HCT116 (cell line): ENCODE results near the gene MED13L. TPM values are rescaled to one million over a fixed set of nuclear protein-coding genes. Genes with fewer than 3 reads are reported as not detected.

Experiments used
- ATAC-seq: fragments of 200-7000 bp; cut with Tn5 transposase; 2 replicates; pipeline ENCODE4 v1.9.1; 2020; ENCODE audit warnings: mild to moderate bottlenecking, moderate library complexity
- BruUV-seq: library from RNA; stranded (reverse); fragments of 400-500 nt; replicated peaks from 2 replicates; lab custom pipeline; 2021; lab: Mats Ljungman, UMichigan
- CTCF ChIA-PET: fragments of 300-600 bp; sonication (Branson Sonifier 250); formaldehyde crosslinking; loops from one replicate; lab custom pipeline; 2021; ENCODE audit warnings: antibody characterized with exemption; lab: Charles Lee
- POLR2A ChIA-PET: fragments of 300-600, 350-600 bp; sonication (Branson Sonifier 250); formaldehyde crosslinking; loops from one replicate; lab custom pipeline; 2021; ENCODE audit warnings: antibody characterized with exemption; lab: Charles Lee
- RAD21 ChIA-PET, 2 experiments: fragments of 300-600 bp; sonication (Branson Sonifier 250); formaldehyde crosslinking; loops; one replicate each; lab custom pipeline; 2023; ENCODE audit warnings: low total read pairs in 2 of 2; ENCODE audit not compliant: uncharacterized antibody in 2 of 2, unreplicated experiment in 2 of 2, low non-redundant PET in 1 of 2; lab: Charles Lee
- DNase-seq: peaks from one replicate; pipeline ENCODE4 v3.0.0-alpha.2; 2010; ENCODE audit warnings: low read depth, low spot score
- H2AFZ ChIP-seq: fragments of 200-600 bp; shearing (Covaris generic), sonication (generic); 2 replicates; pipeline ENCODE4 v1.6.1; 2017; ENCODE audit warnings: low read depth, mixed run types, mixed read lengths, antibody characterized with exemption, low read length; ENCODE audit not compliant: poor library complexity, severe bottlenecking
- H3K27ac ChIP-seq: 2 replicates; pipeline ENCODE4 v1.5.1; 2012; ENCODE audit warnings: low read depth, low read length
- H3K27me3 ChIP-seq: fragments of 200-600 bp; sonication (generic); 2 replicates; pipeline ENCODE4 v1.6.1; 2016; ENCODE audit warnings: mixed run types, low read length, mixed read lengths; ENCODE audit not compliant: insufficient read depth
- H3K36me3 ChIP-seq, 2 experiments: fragments of 200-500 bp in 1 of 2; fragments of 200-600 bp in 1 of 2; sonication (Bioruptor generic) in 1 of 2; sonication (generic) in 1 of 2; 2 replicates each; pipeline versions ENCODE4 v1.5.1 to v1.6.1; 2014 to 2016; ENCODE audit warnings: low read length in 2 of 2, inconsistent platforms in 1 of 2, mixed read lengths in 1 of 2, mixed run types in 1 of 2; ENCODE audit not compliant: insufficient read depth in 2 of 2, control insufficient read depth in 1 of 2
- H3K4me1 ChIP-seq, 2 experiments: fragments of 200-600 bp in 1 of 2; sonication (generic) in 1 of 2; 2 replicates each; pipeline versions ENCODE4 v1.5.1 to v1.6.1; 2012 to 2017; ENCODE audit warnings: low read length in 2 of 2, inconsistent platforms in 1 of 2, mild to moderate bottlenecking in 1 of 2, mixed read lengths in 1 of 2, mixed run types in 1 of 2, moderate library complexity in 1 of 2; ENCODE audit not compliant: insufficient read depth in 2 of 2, control insufficient read depth in 1 of 2
- H3K4me2 ChIP-seq: fragments of 200-600 bp; sonication (generic); 2 replicates; pipeline ENCODE4 v1.6.1; 2017; ENCODE audit warnings: mixed run types, low read length, mixed read lengths
- H3K4me3 ChIP-seq, 2 experiments: fragments of 200-600 bp in 1 of 2; sonication (generic) in 1 of 2; replicated peaks in 1 of 2; 2 replicates each; pipeline ENCODE4 v1.5.1; 2011 to 2016; ENCODE audit warnings: low read length in 2 of 2, control low read depth in 1 of 2, low read depth in 1 of 2, mild to moderate bottlenecking in 1 of 2, mixed read lengths in 1 of 2, mixed run types in 1 of 2
- H3K79me2 ChIP-seq: fragments of 200-600 bp; sonication (generic); 2 replicates; pipeline ENCODE4 v1.6.1; 2017; ENCODE audit warnings: mild to moderate bottlenecking, mixed run types, low read length, moderate library complexity, mixed read lengths; ENCODE audit not compliant: insufficient read depth
- H3K9ac ChIP-seq: fragments of 200-600 bp; sonication (generic); 2 replicates; pipeline ENCODE4 v1.6.1; 2016; ENCODE audit warnings: low read length, mixed read lengths
- H3K9me2 ChIP-seq: fragments of 200-600 bp; sonication (generic), shearing (Covaris generic); 2 replicates; pipeline ENCODE4 v1.6.1; 2017; ENCODE audit warnings: mixed run types, mild to moderate bottlenecking, moderate library complexity; ENCODE audit not compliant: insufficient read depth
- H3K9me3 ChIP-seq, 2 experiments: fragments of 200-500 bp in 1 of 2; fragments of 200-600 bp in 1 of 2; sonication (Bioruptor generic) in 1 of 2; sonication (generic) in 1 of 2; 2 replicates each; pipeline ENCODE4 v1.6.1; 2014 to 2017; ENCODE audit warnings: low read length in 2 of 2, mixed read lengths in 2 of 2, inconsistent platforms in 1 of 2, low read depth in 1 of 2, mild to moderate bottlenecking in 1 of 2, mixed run types in 1 of 2, moderate library complexity in 1 of 2; ENCODE audit not compliant: control insufficient read depth in 1 of 2, insufficient read depth in 1 of 2
- H4K20me1 ChIP-seq: fragments of 200-600 bp; sonication (generic), shearing (Covaris generic); 2 replicates; pipeline ENCODE4 v1.6.1; 2017; ENCODE audit warnings: mixed run types, mild to moderate bottlenecking, moderate library complexity; ENCODE audit not compliant: insufficient read depth
- CTCF ChIP-seq, 3 experiments: fragments of 200-600 bp in 1 of 3; sonication (generic) in 1 of 3; IDR thresholded peaks in 2 of 3; conservative IDR thresholded peaks in 1 of 3; 2 replicates each; pipeline ENCODE4 v1.5.1; 2012 to 2017; ENCODE audit warnings: low read depth in 2 of 3, low read length in 2 of 3, antibody characterized with exemption in 1 of 3, borderline replicate concordance in 1 of 3, control low read depth in 1 of 3, mild to moderate bottlenecking in 1 of 3, mixed read lengths in 1 of 3, mixed run types in 1 of 3, moderate library complexity in 1 of 3; ENCODE audit not compliant: insufficient read depth in 1 of 3
- EGR1 ChIP-seq: IDR thresholded peaks from 2 replicates; pipeline ENCODE4 v1.6.1; 2012; ENCODE audit warnings: low read depth
- ELF1 ChIP-seq: IDR thresholded peaks from 2 replicates; pipeline ENCODE4 v1.6.1; 2012; ENCODE audit warnings: low read depth, borderline replicate concordance
- FOSL1 ChIP-seq: IDR thresholded peaks from 2 replicates; pipeline ENCODE4 v1.6.1; 2012; ENCODE audit warnings: low read depth
- MAX ChIP-seq: IDR thresholded peaks from 2 replicates; pipeline ENCODE4 v1.6.1; 2012
- POLR2AphosphoS5 ChIP-seq: IDR thresholded peaks from 2 replicates; pipeline ENCODE4 v1.6.1; 2011; ENCODE audit warnings: mild to moderate bottlenecking, low read depth, low read length, moderate library complexity
- RAD21 ChIP-seq: IDR thresholded peaks from 2 replicates; pipeline ENCODE4 v1.6.1; 2012; ENCODE audit warnings: low read depth, mild to moderate bottlenecking
- SIN3A ChIP-seq: IDR thresholded peaks from 2 replicates; pipeline ENCODE4 v1.6.1; 2012; ENCODE audit warnings: low read depth
- TCF7L2 ChIP-seq: IDR thresholded peaks from 2 replicates; pipeline ENCODE4 v1.7.0; 2011; ENCODE audit warnings: borderline replicate concordance, inconsistent platforms; ENCODE audit not compliant: insufficient read depth, insufficient read length; ENCODE audit errors: extremely low read depth
- intact Hi-C: fragments of 100-400 bp; cut with micrococcal nuclease; formaldehyde crosslinking; loops from 2 replicates; pipeline ENCODE4 v1.10.0; 2022
- total RNA-seq: library from RNA; stranded (reverse); gene quantifications from one replicate; pipeline ENCODE4 v1.2.1, GENCODE V29; 2021; ENCODE audit not compliant: unreplicated experiment

MED13L gene
- total RNA-seq, 1 experiment from 2014 or later, result 176 TPM

GRCh38 chr12:115984616-115985015 lies 292.9 kb downstream of the MED13L start (continued):
- TF ChIP-seq CTCF (IDR thresholded peaks at IDR 0.05 in 2 of 3, conservative IDR thresholded peaks at IDR 0.05 in 1 of 3; ENCODE audit: borderline replicate concordance in 1 of 3, insufficient read depth in 1 of 3, low read depth in 2 of 3, low read length in 2 of 3) (no peak), MAX (no peak), POLR2AphosphoS5 (no peak), RAD21 (no peak), EGR1 (no peak), ELF1 (no peak), TCF7L2 (no peak), SIN3A (no peak)

- H3K79me2 ChIP-seq, result peaks cover 94% of the 10 kb centered on the region
- H3K9me2 ChIP-seq, result no peaks in the 10 kb centered on the region
- ChIA-PET POLR2A (no interaction called here), RAD21 (interaction anchor here in 1 of 2 experiments (0.5 kb wide), 1 partner anchor 293 kb away, joined by 3 read pairs; no protein-coding TSS in a partner anchor), CTCF (interaction anchor here (0.8 to 1.8 kb wide), 7 partner anchors 9 to 726 kb away, joined by 3 to 8 read pairs (median 4); no protein-coding TSS in a partner anchor)
- TF ChIP-seq CTCF (IDR thresholded peaks at IDR 0.05 in 2 of 3, conservative IDR thresholded peaks at IDR 0.05 in 1 of 3; ENCODE audit: borderline replicate concordance in 1 of 3, insufficient read depth in 1 of 3, low read depth in 2 of 3, low read length in 2 of 3) (peak; percentile 26 to 59 (median 54); a peak in 5 of 6 replicates), RAD21 (peak; percentile 60), FOSL1 (peak; percentile 15; the same call in 1 of the 2 replicates), POLR2AphosphoS5 (no peak)
- H3K36me3 ChIP-seq, result peaks cover 47 to 57% of the 10 kb centered on the region in 2 experiments; a peak in 3 of 4 replicates
- H4K20me1 ChIP-seq, result peaks cover 10% of the 10 kb centered on the region; the same call in 1 of the 2 replicates
- BruUV-seq, result no TSS peak
- H3K4me3 ChIP-seq, result no peak overlapping the region
- ATAC-seq (peak; percentile 84), DNase-seq (no peak)
- no peak overlapping the region for H3K27ac ChIP-seq
- no peak overlapping the region for H3K9ac ChIP-seq
- no peaks in the 10 kb centered on the region for H3K27me3 ChIP-seq
- H3K4me2 ChIP-seq, result no peak overlapping the region
- intact Hi-C loops, result no loop called here
- no peak overlapping the region for H2AFZ ChIP-seq
- H3K9me3 ChIP-seq, result no peaks in the 10 kb centered on the region
- no peaks in the 10 kb centered on the region for H3K4me1 ChIP-seq
These were observed 294.2 kb downstream of the MED13L start for GRCh38 chr12:115983226-115983798.
